HG03135 (cell line): ENCODE data around the gene POMT2.
"Not testable (repeated sequence)": the region's sequence is repeated elsewhere in the genome, so short reads cannot be mapped to it uniquely, and the experiment has no call there.

Source experiments
- ATAC-seq: cut with Tn5 transposase; IDR thresholded peaks from one replicate; pipeline ENCODE4 v1.9.1; 2021; ENCODE audit warnings: mild to moderate bottlenecking, moderate library complexity; ENCODE audit not compliant: unreplicated experiment

POMT2 gene

GRCh38 chr14:77320238-77320935, at the start of gene POMT2:
TSS of gene POMT2 (minus strand) at chr14:77320883. CDS start at chr14:77320681, 202 bp downstream.
- peak; percentile 68 for ATAC-seq

- ATAC-seq = no peak
These were observed 48.6 kb upstream of the POMT2 start for GRCh38 chr14:77369285-77369684.

GRCh38 chr14:77364146-77364545, 43.5 kb upstream of the POMT2 start:
- peak; percentile 52 for ATAC-seq

GRCh38 chr14:77359626-77360025, 38.9 kb upstream of the POMT2 start:
- no peak for ATAC-seq

GRCh38 chr14:77356899-77357298, 36.2 kb upstream of the POMT2 start:
- ATAC-seq = no peak

GRCh38 chr14:77355811-77356210, 35.1 kb upstream of the POMT2 start:
- no peak for ATAC-seq

- ATAC-seq = no peak
These were observed 32.9 kb upstream of the POMT2 start for GRCh38 chr14:77353469-77354141.

GRCh38 chr14:77347751-77348150, 27.1 kb upstream of the POMT2 start:
- no peak for ATAC-seq

GRCh38 chr14:77346495-77346894, 25.8 kb upstream of the POMT2 start:
- no peak for ATAC-seq

GRCh38 chr14:77344377-77344996, 23.8 kb upstream of the POMT2 start:
- ATAC-seq = no peak

- no peak for ATAC-seq
These were observed 23.0 kb upstream of the POMT2 start for GRCh38 chr14:77343662-77344061.

GRCh38 chr14:77342726-77343397, 22.2 kb upstream of the POMT2 start:
- no peak for ATAC-seq

GRCh38 chr14:77340389-77340788, 19.7 kb upstream of the POMT2 start:
- no peak for ATAC-seq

- ATAC-seq = no peak
These were observed 18.7 kb upstream of the POMT2 start for GRCh38 chr14:77339407-77339806.

GRCh38 chr14:77338302-77338701, 17.6 kb upstream of the POMT2 start:
- no peak for ATAC-seq

GRCh38 chr14:77337880-77338279, 17.2 kb upstream of the POMT2 start:
- ATAC-seq = no peak

GRCh38 chr14:77337255-77337654, 16.6 kb upstream of the POMT2 start:
- not testable (repeated sequence) for ATAC-seq

GRCh38 chr14:77335576-77335975, 14.9 kb upstream of the POMT2 start:
- no peak for ATAC-seq

GRCh38 chr14:77329872-77330271, 9.2 kb upstream of the POMT2 start:
- ATAC-seq = no peak

- no peak for ATAC-seq
These were observed 6.4 kb upstream of the POMT2 start for GRCh38 chr14:77327111-77327510.

- no peak for ATAC-seq
These were observed 5.0 kb upstream of the POMT2 start for GRCh38 chr14:77325746-77326094.
